Measurements from ENCODE around the gene CLEC16A.

DNA sequence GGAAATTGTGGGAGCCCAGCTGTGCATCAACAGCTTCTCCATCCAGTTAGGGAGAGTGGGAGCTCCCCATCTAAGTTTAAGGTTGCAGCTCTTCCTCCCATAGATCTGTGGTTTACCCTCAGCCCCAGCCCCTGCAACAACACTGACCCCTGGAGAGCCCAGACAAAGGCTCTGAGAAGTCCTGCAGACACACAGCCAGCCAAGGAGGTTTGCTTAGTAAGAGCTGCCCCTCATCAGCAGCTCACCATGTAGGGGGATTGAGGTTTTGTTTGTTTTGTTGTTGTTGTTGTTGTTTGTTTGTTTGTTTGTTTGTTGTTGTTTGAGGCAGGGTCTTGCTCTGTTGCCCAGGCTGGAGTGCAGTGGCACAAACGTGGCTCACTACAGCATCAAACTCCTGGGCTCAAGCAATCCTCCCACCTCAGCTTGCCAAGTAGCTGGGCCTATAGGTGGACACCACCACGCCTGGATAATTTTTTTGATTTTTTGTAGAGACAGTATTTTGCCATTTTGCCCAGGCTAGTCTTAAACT, 138.6 kb downstream of the CLEC16A start:
- no peak for TF ChIP-seq CTCF (IDR thresholded peaks at IDR 0.05)
- TF ChIP-seq POLR2A (IDR thresholded peaks at IDR 0.05): no peak

Measured in thyroid gland (tissue), 4 donors.